Islet of Langerhans (tissue), 1 donor: ENCODE measurements around the gene TMCC1.
"Not testable (repeated sequence)": the region's sequence is repeated elsewhere in the genome, so short reads cannot be mapped to it uniquely, and the experiment has no call there.

ENCODE experiments used
- FAIRE-seq: peaks from one replicate; lab custom pipeline; 2011; peaks lifted over from hg19 to GRCh38; lab: Jason Lieb, UNC

The TMCC1 gene

DNA sequence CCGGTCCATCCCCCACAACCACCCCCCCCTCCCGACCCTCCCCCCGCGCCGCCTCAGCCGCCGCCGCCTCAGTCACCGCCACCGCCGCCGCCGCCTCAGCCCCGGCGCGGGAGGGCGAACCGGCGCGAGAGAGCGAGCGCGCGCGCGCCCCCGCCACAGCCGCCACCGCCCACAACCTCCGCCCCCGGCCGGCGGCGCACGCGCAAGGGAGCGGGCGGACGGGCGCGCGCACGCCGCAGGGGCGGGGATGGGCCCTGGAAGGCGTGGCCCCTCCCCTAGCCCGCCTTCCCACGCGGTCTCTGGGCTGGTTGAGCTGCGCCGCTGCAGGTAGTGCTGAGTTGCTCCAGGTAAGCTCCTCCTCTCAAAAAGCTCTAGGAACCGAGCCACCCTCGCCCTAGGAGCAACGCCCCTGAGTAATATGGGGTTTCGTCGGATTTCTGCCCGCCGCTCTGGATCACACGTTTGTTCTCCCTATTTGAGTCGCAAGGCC is at the start of gene TMCC1:
TMCC1 (minus strand) TSS at position 131 of the 490 bp plus-strand sequence.
- no peak for FAIRE-seq

GRCh38 chr3:129943020-129943419 is 49.5 kb upstream of the TMCC1 start:
- FAIRE-seq = no peak

GRCh38 chr3:129942296-129942695 is 48.8 kb upstream of the TMCC1 start:
- FAIRE-seq = no peak

- no peak for FAIRE-seq
Measured at GRCh38 chr3:129940086-129940485, 46.6 kb upstream of the TMCC1 start.

- no peak for FAIRE-seq
Measured at GRCh38 chr3:129938140-129938930, 44.8 kb upstream of the TMCC1 start.

DNA sequence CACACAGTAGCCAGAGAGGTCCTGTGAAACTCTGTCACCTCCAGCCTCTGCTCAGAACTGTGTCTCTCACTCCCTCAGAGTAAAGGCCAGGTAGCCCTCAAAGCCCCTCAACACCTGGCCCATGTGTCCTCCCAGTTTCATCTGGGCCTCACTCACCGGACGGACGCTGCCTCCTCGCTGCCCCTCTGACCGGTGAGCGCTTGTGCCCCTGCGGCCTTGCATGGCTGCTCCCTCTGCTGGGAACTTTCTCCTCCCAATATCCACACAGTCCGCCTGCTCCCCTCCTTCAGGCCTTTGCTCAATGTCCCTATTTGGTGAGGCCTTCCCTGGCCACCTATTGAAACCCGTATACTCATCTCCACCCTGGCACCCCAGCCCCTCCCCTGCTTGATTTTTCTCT is 44.2 kb upstream of the TMCC1 start:
- no peak for FAIRE-seq

DNA sequence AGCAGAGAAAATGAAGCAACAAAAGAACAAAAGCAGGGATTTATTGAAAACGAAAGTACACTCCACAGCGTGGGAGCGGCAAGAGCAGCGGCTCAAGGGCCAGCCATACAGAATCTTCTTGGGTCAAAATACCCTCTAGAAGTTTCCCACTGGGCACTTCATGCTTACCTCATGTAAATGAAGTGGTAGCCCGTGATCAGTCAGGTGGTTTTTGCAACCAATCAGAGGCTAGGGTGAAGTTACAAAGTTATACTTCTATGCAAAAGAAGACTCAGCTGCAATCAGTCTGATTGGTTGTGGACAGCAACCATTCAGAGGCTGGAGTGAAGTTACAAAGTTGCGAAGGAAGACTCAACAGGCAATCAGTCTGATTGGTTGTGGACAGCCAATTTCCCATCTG is 43.2 kb upstream of the TMCC1 start:
- no peak for FAIRE-seq

- FAIRE-seq = no peak
Measured at GRCh38 chr3:129934234-129935123, 41.0 kb upstream of the TMCC1 start.

GRCh38 chr3:129933471-129933870 is 40.0 kb upstream of the TMCC1 start:
- no peak for FAIRE-seq

- FAIRE-seq = no peak
Measured at GRCh38 chr3:129929383-129929782, 35.9 kb upstream of the TMCC1 start.

GRCh38 chr3:129927072-129927471 is 33.6 kb upstream of the TMCC1 start:
- no peak for FAIRE-seq

- FAIRE-seq = no peak
Measured at GRCh38 chr3:129919806-129920205, 26.3 kb upstream of the TMCC1 start.

DNA sequence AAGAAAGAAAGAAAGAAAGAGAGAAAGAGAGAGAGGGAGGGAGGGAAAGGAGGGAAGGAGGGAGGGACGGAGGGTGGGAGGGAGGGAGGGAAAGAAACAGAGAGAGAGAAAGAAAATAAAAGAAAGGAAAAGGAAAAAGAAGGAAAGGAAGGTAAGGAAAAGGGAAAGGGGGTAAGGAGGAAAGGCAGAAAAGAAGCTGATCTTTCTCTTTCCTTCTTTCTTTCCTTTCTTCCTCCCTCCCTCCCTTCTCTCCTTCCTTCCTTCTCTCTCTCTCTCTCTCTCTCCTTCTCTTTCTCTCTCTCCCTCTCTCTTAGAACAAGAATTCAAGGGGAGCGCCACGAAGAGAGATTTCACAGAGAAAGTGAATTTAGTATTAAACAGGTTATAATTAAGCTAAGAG is 25.8 kb upstream of the TMCC1 start:
- FAIRE-seq = no peak

DNA sequence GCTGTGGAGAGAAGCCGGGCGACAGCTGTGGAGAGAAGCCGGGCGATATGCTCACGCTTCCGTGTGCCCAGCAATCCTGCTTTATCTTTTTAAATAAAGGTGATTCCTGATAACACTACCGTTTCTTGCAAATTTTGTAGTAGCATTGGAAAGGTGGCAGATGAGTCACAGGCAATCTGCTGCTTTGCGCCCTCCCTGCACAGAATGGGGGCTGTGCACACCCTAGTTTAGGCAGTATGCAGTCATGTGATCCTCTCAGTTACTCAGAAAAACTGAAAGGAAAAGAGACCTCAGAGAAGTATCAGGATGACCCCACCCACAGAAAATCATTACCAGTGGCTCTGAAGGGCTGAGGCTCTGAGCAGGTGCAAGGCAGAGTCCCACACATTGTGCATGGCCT is 24.9 kb upstream of the TMCC1 start:
- no peak for FAIRE-seq

GRCh38 chr3:129917423-129918007 is 24.0 kb upstream of the TMCC1 start:
- no peak for FAIRE-seq

- no peak for FAIRE-seq
Measured at GRCh38 chr3:129913618-129914017, 20.1 kb upstream of the TMCC1 start.

GRCh38 chr3:129911261-129911861 is 17.9 kb upstream of the TMCC1 start:
- no peak for FAIRE-seq

GRCh38 chr3:129909235-129909634 is 15.7 kb upstream of the TMCC1 start:
- not testable (repeated sequence) for FAIRE-seq

DNA sequence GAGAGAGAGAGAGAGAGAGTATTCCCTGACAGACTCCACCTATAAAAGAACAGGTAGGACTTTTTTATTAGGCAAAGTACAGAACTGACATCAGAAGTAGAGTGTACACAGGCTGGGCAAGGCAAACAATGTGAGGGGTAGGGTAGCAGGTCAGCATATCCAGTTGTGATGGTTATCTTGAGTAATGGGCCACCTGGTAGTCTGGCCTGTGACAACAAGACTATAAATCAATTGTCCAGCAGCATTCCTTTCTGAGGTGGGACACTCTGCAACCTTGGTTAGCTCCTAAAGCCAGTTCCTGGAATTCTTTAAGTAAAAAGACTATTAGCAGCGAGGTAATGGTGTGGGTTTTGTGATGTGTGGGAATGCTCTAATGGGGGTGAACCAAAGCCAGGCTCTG is 14.9 kb upstream of the TMCC1 start:
- no peak for FAIRE-seq

DNA sequence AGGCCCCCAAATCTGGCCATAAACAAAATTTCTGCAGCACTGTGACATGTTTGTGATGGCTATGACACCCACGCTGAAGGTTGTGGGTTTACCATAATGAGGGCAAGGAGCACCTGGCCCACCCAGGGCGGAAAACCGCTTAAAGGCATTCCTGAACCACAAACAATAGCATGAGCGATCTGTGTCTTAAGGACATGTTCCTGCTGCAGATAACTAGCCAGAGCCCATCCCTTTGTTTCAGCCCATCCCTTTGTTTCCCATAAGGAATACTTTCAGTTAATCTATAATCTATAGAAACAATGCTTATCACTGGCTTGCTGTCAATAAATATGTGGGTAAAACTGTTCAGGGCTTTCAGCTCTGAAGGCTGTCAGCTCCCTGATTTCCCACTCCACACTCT is 7.8 kb upstream of the TMCC1 start:
- FAIRE-seq = not testable (repeated sequence)

DNA sequence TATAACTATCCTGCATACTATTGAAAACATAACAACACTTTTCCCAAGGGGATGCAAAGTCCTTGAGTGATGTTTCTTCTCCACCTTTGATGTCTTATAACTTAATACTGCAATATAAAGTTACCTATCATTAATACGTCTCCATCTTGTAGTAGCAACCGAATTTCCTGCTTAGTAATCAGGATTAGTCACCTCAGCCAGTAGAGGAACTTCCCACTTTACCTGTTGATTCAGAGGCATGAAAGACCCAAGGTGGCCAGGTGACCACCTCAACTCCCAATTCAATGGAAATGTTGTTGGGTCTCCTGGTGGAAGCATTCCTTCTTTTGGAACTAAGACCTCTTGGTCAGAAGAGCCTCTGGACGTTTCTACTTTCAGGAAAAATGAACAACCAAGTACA is 3.5 kb upstream of the TMCC1 start:
- no peak for FAIRE-seq

- FAIRE-seq = no peak
Measured at GRCh38 chr3:129892857-129893580, 492 bp downstream of the TMCC1 start.
